PFSK-1 (cell line): ENCODE measurements around the gene MIPEP.
"Not testable (repeated sequence)": the region's sequence is repeated elsewhere in the genome, so short reads cannot be mapped to it uniquely, and the experiment has no call there.

Experiments used
- FOXP2 ChIP-seq: optimal IDR thresholded peaks from 2 replicates; pipeline ENCODE3; 2011; ENCODE audit warnings: borderline replicate concordance, control low read depth, inconsistent platforms; ENCODE audit not compliant: insufficient read depth; ENCODE audit errors: extremely low read length, extremely low read depth
- POLR2AphosphoS5 ChIP-seq: IDR thresholded peaks from 2 replicates; pipeline ENCODE4 v1.6.1; 2012; ENCODE audit warnings: low read depth, mild to moderate bottlenecking, control low read depth, low read length, moderate library complexity
- SIN3A ChIP-seq: IDR thresholded peaks from 2 replicates; pipeline ENCODE4 v1.6.1; 2012; ENCODE audit warnings: mild to moderate bottlenecking, low read length, moderate library complexity, borderline replicate concordance; ENCODE audit not compliant: insufficient read depth
- TAF1 ChIP-seq: IDR thresholded peaks from 2 replicates; pipeline ENCODE4 v1.6.1; 2012; ENCODE audit warnings: low read length, control low read depth, borderline replicate concordance; ENCODE audit not compliant: insufficient read depth
- TF ChIP-seq, protein P1 (sequence below), 2 experiments: IDR thresholded peaks; 2 replicates each; pipeline versions ENCODE4 v1.6.1 to v1.8.0; 2011 to 2012; ENCODE audit warnings: low read depth in 2 of 2, low read length in 2 of 2, control low read depth in 1 of 2, inconsistent platforms in 1 of 2, mild to moderate bottlenecking in 1 of 2, moderate library complexity in 1 of 2; ENCODE audit not compliant: insufficient read depth in 1 of 2

MIPEP gene

GRCh38 chr13:23898101-23898500 is 8.9 kb upstream of the MIPEP start:
- no peak for TF ChIP-seq TAF1
- TF ChIP-seq FOXP2: no peak
- no peak for TF ChIP-seq SIN3A
- no peak for TF ChIP-seq POLR2AphosphoS5
- TF ChIP-seq, protein P1, sequence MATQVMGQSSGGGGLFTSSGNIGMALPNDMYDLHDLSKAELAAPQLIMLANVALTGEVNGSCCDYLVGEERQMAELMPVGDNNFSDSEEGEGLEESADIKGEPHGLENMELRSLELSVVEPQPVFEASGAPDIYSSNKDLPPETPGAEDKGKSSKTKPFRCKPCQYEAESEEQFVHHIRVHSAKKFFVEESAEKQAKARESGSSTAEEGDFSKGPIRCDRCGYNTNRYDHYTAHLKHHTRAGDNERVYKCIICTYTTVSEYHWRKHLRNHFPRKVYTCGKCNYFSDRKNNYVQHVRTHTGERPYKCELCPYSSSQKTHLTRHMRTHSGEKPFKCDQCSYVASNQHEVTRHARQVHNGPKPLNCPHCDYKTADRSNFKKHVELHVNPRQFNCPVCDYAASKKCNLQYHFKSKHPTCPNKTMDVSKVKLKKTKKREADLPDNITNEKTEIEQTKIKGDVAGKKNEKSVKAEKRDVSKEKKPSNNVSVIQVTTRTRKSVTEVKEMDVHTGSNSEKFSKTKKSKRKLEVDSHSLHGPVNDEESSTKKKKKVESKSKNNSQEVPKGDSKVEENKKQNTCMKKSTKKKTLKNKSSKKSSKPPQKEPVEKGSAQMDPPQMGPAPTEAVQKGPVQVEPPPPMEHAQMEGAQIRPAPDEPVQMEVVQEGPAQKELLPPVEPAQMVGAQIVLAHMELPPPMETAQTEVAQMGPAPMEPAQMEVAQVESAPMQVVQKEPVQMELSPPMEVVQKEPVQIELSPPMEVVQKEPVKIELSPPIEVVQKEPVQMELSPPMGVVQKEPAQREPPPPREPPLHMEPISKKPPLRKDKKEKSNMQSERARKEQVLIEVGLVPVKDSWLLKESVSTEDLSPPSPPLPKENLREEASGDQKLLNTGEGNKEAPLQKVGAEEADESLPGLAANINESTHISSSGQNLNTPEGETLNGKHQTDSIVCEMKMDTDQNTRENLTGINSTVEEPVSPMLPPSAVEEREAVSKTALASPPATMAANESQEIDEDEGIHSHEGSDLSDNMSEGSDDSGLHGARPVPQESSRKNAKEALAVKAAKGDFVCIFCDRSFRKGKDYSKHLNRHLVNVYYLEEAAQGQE (IDR thresholded peaks at IDR 0.05; ENCODE audit: insufficient read depth in 1 of 2, low read depth in 2 of 2, low read length in 2 of 2): no peak

GRCh38 chr13:23897452-23897919 is 8.3 kb upstream of the MIPEP start, which contains the start of gene C1QTNF9B:
C1QTNF9B (minus strand) TSS chr13:23897502.
- TF ChIP-seq FOXP2, TAF1, SIN3A: not testable (repeated sequence)

DNA sequence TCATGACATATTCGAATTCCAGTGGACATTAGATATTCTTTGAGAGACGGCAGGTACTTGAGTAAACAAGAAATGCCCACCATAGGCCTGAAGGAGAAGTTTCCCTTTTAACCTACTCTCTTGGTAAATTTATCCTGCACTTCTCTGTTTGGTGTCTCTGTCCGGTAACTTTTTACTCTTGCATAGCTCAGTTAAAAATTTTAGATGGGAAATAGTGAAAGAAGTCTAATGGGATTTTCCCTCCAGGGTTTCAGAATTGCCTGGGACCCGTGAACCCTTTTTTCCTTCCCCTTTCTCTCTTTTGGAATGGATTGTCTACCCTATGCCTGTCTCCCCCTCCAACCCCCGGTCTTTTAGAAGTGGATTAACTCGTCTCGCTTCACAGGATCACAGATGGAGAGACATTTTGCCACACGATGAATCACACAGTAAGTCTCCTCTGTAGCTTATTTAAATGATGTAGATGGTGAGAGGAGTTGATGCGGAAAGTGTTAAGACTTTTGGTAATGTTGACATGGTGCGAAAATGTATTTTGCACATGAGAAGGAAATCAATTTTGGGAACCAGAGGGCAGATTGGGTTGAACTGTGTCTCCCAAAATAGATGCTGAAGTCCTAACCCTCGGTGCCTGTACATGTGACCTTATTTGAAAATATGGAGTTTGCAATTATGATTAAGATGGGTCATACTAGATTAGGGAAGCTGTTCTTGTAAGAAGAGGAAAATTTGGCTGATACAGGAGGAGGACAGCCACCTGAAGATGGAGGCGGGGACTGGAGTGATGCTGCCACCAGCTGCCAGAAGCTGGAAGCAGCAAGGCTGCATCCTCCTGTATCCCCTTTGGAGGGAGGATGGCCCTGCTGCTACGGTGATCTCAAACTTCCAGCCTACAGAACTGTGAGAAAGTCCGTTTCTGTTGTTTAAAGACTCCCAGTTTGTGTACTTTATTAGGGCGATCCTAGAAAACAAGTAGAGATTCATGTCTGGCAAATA is 711 bp upstream of the MIPEP start:
- no peak for TF ChIP-seq FOXP2
- no peak for TF ChIP-seq TAF1
- no peak for TF ChIP-seq SIN3A
- TF ChIP-seq, protein P1 (IDR thresholded peaks at IDR 0.05; ENCODE audit: insufficient read depth in 1 of 2, low read depth in 2 of 2, low read length in 2 of 2): no peak
- no peak for TF ChIP-seq POLR2AphosphoS5

GRCh38 chr13:23883255-23883654 is 5.9 kb downstream of the MIPEP start:
- TF ChIP-seq, protein P1 (IDR thresholded peaks at IDR 0.05; ENCODE audit: insufficient read depth in 1 of 2, low read depth in 2 of 2, low read length in 2 of 2): no peak
- no peak for TF ChIP-seq FOXP2
- TF ChIP-seq SIN3A: no peak
- TF ChIP-seq POLR2AphosphoS5: no peak
- no peak for TF ChIP-seq TAF1

GRCh38 chr13:23877286-23877685 is 11.9 kb downstream of the MIPEP start:
- TF ChIP-seq POLR2AphosphoS5: no peak
- TF ChIP-seq, protein P1 (IDR thresholded peaks at IDR 0.05; ENCODE audit: insufficient read depth in 1 of 2, low read depth in 2 of 2, low read length in 2 of 2): no peak
- TF ChIP-seq FOXP2: no peak
- no peak for TF ChIP-seq SIN3A
- TF ChIP-seq TAF1: no peak
